GM21529 (cell line): Measurements from ENCODE around the gene C19orf33.
"Not testable (repeated sequence)": the region's sequence is repeated elsewhere in the genome, so short reads cannot be mapped to it uniquely, and the experiment has no call there.

ENCODE experiments used
- ATAC-seq: cut with Tn5 transposase; IDR thresholded peaks from one replicate; pipeline ENCODE4 v1.9.1; 2021; ENCODE audit not compliant: unreplicated experiment

The C19orf33 gene

DNA sequence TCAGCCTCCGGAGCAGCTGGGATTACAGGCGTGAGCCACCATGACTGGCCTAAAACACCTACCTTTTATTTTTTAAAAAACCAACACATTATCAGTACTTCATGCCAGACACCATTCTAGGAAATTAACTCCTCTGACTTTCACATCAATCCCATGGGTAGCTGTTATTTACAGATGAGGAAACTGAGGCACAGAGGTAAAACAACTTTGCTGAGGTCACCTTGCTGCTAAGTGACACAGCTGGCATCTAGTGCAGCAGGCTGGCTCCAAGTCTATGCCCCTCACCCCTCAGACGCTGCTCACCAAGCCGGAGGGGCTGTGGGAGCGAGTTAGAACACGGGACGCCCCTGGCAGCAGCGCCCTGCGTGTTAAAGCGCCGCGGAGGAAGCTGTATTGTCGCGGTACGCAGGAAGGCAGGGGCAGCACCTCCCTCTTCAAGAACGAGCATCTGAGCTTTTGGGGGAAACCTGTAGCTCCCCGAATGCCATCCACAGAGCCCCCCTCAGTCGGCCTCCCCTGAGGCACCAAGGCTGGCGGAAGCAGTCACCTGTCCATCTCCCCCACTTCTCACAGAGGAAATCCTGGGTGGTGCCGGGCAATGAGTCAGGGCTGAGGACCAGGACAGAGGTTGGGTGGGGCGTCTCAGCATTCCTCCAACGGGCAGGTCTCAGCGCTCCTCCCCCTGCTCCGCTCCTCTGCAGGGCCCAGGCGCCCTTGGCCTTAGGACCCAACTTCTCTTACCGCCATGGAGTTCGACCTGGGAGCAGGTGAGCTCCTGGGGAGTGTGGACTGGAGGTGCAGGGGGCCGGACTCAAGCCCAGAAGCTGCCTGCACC, at the start of gene C19orf33:
C19orf33 (plus strand) TSS at position 735 of the 835 bp plus-strand sequence; CDS start at position 746, 11 bp downstream.
- ATAC-seq = no peak

DNA sequence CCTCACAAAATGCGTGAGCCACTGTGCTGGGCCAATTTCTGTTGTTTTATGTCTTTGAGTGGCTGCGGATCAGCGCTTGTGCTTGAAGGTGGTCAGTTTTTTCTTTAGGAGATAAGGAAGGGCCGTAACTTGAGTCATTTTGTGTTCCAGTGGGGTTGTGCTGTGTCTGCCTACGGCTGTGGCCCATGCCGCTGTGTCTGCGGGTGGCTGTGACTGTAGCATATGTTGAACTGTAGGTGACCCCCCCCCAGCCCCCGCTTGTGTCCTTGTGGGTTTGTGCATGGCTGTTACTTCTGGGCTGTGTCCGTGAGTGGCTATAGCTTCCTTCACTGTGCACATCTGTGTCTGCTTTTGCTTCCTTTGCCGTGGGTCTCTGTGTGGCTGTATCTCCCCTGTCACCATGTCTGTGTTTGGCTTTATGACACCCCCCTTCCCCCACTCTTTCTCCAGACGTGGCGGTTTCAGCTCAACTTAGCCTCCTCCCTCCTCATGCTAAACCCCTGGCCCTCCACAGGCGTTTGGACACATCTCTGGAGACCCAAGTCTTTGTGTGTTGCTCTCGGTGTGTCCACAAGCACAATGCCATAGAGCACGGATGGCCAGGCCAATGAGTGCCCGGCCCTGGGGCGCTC, 48.6 kb upstream of the C19orf33 start:
- no peak for ATAC-seq

DNA sequence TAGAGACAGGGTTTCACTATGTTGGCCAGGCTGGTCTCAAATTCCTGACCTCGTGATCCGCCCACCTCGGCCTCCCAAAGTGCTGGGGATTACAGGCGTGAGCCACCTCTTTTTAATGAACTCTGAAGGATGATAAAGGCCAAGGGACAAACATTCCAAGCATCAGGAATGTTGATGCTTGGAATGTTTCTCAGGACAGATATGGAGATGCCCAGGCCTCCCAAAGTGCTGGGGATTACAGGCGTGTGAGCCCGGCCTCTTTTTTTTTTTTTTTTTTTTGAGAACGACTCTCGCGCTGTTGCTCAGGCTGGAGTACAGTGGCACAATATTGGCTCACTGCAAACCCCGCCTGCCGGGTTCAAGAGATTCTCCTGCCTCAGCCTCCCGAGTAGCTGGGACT, 42.1 kb upstream of the C19orf33 start:
- ATAC-seq = not testable (repeated sequence)

DNA sequence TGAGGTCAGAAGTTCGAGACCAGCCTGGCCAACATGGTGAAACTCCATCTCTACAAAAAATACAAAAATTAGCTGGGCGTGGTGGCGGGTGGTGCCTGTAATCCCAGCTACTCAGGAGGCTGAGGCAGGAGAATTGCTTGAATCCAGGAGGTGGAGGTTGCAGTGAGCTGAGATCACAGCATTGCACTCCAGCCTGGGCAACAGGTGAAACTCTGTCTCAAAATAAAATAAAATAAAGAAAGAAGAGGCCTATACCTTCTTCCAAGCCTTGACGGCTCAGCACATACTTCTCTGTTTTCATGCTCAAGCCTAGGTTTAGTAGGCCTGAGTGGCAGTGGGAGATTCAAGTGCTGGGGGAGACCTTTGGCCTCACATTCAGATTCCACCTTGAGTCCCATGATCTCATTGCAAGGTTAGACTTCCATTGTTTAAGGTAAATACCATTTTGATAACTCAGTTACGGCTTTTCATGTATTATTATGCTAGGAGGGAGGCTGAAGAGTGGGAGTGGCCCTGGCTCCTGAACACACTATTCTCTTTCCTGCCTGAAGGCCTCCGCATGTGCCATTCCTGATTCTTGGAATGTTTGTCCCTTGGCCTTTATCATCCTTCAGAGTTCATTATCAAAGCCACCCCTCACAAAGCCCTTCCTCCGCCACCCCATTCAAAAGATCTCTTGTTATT, 41.3 kb upstream of the C19orf33 start:
- ATAC-seq = no peak

DNA sequence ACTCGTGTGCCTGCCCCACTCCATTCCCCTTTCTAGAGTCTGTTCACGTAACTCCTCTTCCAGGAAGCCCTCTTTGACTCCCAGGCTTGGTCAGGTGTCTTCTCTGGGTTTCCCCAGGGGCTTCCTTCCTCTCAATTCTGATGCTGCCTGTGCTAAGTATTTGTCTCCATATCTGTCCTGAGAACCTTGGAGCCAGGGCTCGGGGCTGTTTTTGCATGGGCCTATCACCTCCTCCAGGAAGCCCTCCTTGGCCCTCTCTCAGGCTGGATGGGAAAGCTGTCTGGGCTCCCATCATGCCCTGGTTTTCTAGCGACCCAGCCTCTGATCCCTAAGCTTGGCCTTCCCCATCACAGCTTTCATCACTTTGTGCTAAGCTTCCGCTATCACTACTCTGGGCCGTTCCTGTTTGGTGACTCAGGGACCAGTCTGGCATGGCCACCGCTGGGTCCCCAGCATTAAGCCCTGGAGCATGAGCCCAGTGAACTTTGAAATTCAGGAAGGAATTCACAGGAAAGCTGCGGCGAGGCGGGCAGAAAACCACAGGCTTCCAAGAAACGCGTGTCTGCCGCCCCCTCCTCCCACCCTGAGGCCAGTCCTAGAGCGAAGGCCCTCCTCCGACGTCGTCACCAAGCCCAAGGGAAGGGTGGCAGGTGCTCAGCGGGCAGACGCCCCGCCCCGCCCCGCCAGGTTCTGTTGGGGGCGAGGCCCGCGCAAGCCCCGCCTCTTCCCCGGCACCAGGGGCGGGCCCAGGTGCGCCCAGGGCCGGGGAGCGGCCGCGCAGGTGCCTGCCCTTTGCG, 40.2 kb upstream of the C19orf33 start:
- ATAC-seq = peak; percentile 49

DNA sequence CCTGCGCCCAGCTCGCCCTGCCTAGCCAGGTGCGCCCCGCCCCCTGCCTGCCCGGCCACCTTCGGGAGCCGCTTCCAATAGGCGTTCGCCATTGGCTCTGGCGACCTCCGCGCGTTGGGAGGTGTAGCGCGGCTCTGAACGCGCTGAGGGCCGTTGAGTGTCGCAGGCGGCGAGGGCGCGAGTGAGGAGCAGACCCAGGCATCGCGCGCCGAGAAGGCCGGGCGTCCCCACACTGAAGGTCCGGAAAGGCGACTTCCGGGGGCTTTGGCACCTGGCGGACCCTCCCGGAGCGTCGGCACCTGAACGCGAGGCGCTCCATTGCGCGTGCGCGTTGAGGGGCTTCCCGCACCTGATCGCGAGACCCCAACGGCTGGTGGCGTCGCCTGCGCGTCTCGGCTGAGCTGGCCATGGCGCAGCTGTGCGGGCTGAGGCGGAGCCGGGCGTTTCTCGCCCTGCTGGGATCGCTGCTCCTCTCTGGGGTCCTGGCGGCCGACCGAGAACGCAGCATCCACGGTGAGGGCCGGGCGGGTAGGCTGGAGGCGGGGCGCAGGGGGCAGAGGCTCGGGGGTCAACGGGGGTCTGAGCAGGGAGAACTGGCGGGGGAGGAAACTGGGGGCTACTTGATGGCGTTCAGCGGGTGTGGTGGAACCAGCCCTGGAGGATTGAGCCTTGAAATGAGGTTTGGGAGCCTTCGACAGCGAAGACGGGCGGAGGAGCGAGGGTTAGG, 39.4 kb upstream of the C19orf33 start, which contains the start of gene SPINT2:
SPINT2 (plus strand) TSS at position 88 of the 727 bp plus-strand sequence; CDS start at position 408, 320 bp downstream.
- ATAC-seq = no peak

DNA sequence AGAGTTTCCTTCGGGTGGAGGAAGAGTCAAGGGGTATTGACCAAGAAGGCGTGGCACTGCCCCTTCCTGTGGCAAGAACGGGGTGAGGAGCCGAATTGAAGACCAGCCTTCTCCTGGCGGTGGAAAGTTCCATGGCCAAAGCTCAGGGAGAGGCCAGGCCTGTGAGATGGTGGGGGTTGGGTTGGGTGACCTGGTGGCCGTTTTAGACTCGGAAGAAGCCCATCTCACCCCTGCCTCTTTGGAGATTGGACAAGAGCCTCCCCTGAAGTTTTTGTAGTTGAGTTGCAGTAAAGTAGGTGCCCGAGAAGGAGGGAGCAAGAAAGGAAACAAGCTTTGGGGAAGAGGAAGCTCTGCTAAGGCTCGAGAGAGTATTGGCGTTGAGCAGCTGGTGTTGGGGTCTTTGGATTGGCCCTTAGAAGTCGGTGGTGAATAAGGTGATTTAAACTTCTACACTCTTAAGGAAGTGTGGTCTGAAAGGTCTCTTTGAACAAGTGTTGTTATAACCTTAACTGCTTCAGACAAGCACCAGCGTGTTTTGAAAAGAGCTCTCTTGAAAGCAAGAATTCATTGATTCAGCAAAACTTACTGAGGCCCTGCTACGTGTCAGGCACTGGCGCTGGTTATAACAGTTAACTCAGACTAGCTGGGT, 38.7 kb upstream of the C19orf33 start:
- ATAC-seq = no peak

DNA sequence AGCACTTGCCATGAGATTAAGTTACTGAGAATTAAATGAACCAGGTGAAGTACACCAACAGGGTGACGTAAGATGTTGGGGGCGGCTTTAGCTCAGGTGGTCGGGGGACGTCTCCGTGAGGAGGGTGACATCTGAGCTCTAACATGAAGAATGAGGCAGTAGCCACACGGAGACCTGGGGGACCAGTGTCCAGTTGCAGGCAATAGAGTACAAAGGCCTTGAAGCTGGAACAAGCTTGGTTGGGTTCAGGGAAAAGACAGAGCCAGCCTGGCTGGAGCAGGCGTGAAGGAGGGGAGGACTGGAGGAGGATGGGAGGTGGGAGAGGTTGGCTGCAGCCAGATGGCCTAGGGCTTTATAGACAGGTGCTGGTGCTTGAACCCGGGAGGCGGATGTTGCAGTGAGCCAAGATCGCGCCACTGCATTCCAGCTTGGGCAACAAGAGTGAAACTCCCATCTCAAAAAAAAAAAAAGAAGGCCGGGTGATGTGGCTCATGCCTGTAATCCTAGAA, 38.1 kb upstream of the C19orf33 start:
- ATAC-seq = no peak

DNA sequence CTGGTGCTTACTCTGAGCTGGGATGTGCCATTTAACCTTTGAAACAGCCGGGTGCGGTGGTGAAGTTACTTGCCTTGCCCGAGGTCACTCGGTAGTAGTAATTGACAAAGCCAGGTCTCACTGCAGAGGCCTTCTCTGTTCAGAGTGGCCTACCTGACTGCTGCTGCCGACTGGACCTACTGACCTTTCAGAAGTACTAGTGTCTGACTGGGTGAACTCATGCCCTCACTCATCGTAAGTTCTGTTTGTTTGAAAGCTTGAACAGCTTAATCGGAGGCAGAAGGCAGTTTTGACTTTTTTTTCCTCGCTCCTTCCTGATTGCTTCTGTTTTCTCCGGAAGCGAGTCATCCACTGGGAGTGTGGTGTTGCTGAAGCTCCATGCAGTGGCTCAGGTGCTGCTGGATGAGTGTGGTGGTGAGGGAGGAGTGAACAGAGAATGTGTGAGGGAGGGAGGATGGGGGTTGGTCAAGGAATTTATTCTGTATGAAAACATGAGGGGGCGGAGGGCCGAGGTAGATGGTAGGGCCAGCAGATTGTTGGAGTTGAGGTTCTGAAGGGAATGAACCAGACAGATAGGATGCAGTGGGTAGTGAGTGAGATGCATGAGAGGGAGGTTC, 37.0 kb upstream of the C19orf33 start:
- ATAC-seq = no peak

DNA sequence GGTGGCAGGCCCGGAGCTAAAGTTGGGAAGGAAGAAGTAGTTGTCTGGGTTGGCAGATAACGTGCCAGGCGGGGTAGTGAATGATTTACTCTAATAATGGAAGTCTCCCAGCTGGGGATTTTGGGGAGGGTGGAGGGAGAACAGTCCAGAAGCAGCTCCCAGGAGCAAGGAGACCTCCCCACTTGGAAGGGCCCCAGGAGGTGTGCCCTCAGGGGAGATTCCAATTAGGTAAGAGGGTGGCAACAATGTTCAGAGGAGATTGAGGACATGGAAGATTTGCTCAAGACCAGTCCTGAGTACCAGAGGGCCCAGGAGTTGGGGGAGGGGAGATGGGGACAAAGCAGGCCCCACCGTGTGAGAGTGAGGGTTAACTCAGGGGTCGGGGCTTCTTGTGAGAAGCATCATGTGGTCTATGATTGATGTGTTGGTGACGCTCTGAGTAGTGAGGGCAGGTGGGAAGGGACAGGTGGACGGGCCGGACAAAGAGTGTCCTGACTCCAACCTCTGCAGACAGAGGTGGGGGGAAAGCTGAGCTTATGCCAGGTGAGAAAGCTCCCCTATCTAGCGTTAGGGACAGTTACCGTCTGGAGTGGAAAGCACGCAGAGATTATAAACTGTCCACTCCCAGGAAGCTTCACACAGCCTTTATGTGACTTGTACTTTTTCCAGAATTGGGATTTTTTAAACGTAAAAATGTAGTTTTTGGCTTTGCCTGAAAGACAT, 36.1 kb upstream of the C19orf33 start:
- no peak for ATAC-seq

DNA sequence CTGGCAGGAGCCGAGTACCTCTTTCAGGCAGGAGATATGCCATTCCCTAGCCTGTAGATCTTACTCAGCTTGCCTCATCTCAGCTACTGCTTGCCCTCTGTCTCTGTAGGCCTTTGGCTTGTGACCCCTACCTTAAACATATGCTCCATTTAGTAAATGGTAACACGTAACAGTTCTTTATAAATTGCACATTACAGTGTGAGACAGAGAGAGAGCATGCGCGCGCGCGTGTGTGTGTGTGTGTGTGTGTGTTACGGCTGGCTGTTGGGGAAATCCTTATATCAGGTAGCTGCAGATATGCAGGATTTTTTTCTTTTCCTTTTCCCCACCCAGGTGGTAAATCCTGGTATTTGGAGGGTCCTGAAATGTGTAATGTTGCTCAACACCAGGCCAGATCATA, 35.5 kb upstream of the C19orf33 start:
- no peak for ATAC-seq

DNA sequence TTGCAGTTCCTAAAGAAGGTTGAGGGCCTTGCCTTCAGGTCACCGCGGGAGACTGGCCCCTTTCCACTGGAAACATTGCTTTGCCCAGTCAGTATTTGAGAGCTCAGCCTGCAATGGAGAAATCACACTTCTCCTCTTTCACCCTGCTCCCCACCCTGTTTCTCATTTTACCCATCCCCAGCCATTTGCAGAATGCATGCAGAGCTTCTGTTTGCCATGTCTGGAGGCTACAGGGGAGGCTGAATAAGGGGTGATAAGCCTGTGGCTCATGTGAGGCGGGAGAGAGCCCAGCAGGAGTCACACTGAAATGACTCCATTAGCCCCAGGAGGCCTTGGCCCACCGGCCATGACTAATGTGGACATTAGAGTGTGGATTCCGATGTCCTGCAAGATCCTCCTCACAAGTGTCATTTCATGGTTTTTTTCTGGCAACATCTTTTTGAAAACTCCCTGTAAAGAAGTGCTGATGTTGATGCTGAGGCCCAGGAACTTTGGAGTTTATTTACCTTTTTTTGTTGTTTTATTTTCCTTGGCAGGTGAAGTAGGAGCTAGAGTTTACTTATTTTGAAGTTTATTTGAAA, 33.4 kb upstream of the C19orf33 start:
- no peak for ATAC-seq

DNA sequence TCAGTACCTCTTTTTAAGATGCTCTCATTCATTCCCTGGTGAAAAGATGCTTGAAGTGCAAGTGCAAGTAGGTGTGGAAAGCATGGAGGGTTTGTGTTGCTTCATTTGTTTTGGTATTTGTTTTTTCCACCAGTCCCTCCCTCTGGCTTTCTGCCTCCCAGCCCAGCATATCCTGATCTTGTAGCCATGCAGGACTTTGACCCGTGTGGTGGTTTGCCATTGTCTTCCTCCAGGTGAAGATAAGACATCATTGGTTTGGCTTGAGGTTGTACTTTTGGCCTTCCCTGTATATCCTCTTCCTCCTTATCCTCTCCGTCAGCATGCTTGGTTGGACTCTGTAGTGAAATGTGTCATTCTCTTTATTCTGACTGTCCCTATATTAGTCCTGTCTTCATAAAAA, 30.6 kb upstream of the C19orf33 start:
- no peak for ATAC-seq

DNA sequence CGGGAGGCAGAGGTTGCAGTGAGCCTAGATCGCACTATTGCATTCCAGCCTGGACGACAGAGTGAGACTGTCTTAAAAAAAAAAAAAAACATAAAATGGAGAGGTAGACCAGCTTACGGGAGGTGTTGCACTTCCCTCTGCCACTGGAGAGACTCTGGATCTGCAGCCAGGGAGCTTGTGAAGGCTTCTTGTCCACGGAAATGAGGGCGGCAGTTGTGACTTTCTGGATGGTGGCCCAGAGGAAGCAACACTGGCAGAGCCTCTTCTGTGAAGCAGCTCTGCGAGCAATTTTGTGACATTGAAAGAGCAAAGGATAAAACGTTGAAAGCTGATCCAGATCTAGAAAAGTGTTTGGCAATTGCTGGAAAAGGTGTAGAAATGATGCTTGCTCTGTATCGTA, 29.3 kb upstream of the C19orf33 start:
- ATAC-seq = no peak

DNA sequence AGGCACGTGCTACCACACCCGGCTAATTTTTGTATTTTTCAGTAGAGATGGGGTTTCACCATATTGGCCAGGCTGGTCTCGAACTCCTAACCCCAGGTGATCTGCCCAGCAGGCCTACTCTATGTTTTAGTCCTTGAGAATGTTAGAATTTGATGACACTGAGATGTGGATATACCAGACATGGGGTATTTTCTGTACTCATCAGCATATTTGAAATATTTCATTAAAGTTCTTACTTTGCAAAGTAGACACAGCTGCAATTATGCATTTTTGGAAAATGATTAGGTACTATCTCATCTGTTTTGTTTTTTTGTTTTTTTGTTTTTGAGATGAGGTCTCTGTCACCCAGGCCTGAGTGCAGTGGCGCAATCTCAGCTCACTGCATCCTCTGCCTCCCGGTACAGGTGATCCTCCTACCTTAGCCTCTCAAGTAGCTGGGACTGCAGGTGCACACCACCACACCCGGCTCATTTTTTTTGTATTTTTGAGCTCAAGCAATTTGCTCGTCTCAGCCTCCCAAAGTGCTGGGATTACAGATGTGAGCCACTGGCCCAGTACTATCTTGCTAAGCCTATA, 27.0 kb upstream of the C19orf33 start:
- no peak for ATAC-seq

DNA sequence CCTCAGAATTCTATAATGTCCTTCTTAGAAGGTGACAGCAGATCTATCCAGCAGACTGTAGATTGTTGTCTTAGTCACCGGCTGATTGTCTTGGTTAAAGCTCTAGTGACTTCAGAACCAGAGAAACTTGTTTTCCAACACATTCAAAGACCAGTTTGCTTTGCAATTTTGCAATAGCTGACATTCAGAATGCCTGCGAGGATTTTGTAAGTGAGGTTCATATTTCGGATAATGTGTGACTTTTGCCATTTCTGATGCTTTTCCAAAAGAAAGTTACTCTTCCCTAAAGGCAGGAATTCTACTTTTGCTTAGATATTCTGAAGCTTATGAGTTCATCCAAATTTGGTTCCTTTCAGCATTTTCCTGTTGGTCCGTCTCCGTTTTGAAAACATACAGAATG, 26.5 kb upstream of the C19orf33 start:
- ATAC-seq = no peak

DNA sequence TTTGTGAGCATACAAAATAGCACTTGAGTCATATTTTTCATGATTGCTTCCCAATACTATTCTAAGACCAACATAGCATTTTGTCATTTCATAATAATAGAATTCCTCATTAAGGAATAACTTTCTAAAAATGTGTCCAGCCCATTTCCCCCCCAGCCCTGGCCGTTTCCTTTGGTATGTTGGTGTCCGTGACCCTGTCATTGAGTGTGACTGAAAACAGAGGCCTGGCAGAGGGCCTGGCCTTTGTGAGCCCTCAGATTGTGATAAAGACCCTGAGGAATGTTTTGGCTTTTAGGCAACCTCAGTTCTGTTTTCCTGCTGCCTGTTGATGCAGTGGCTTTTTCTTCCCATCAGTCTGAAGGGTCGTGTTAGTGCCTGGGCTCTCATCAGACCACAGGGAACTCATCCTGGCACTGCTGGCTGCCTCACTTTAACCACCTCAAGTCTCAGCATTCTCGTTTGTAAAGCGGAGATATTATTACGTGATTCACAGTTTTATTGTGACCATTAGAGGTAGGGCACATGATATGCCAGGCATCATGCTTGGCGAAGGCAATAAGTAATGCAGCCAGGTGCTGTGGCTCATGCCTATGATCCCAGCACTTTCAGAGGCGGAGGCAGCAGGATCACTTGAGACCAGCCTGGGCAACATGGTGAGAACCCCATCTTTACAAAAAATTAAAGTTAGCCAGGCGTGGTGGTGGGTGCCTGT, 25.9 kb upstream of the C19orf33 start:
- no peak for ATAC-seq
